Right atrium auricular region (tissue), 2 donors: Measurements from ENCODE around the gene MICAL2. TPM values are rescaled to one million over a fixed set of nuclear protein-coding genes. Genes with fewer than 3 reads are reported as not detected.

Experiments used
- DNase-seq: peaks from one replicate; pipeline ENCODE4 v3.0.0-alpha.2; 2019; ENCODE audit warnings: low spot score
- H3K27ac ChIP-seq, 2 donors: fragments of 200-600 bp; sonication (generic); 1 replicate in 1 of 2; 2 replicates in 1 of 2; pipeline ENCODE4 v1.5.1; 2016 to 2019
- H3K27me3 ChIP-seq, 2 donors: fragments of 200-600 bp; sonication (generic); one replicate each; pipeline versions ENCODE4 v1.5.1 to v1.6.0; 2017 to 2019
- H3K36me3 ChIP-seq: fragments of 200-600 bp; sonication (generic); one replicate; pipeline ENCODE4 v1.5.1; 2016
- H3K4me1 ChIP-seq, 2 donors: fragments of 200-600 bp; sonication (generic); one replicate each; pipeline versions ENCODE4 v1.5.1 to v1.6.0; 2017 to 2019
- H3K4me3 ChIP-seq, 2 donors: fragments of 200-600 bp; sonication (generic); 1 replicate in 1 of 2; 2 replicates in 1 of 2; pipeline ENCODE4 v1.5.1; 2017 to 2019; ENCODE audit warnings: mild to moderate bottlenecking in 1 of 2, moderate library complexity in 1 of 2
- H3K9me3 ChIP-seq, 2 donors: fragments of 200-600 bp; sonication (generic); one replicate each; pipeline ENCODE4 v1.5.1; 2019
- CTCF ChIP-seq, 2 donors: fragments of 200-600 bp; sonication (generic); IDR thresholded peaks; one replicate each; pipeline ENCODE4 v1.5.1; 2019; ENCODE audit warnings: antibody characterized with exemption in 2 of 2
- total RNA-seq, 2 donors: library from RNA; depleted of rRNA; stranded (reverse); fragments of >200 nt; gene quantifications; one replicate each; pipeline ENCODE4 v1.1.0, GENCODE V29; 2016

The MICAL2 gene
- total RNA-seq, 2 donors from 2014 or later: 77.6 to 84.5 TPM

GRCh38 chr11:12189543-12190235 lies 79.3 kb downstream of the MICAL2 start:
- peaks cover 0 to 51% of the 10 kb centered on the region in 2 donors for H3K4me1 ChIP-seq
- no peak for DNase-seq
- no peaks in the 10 kb centered on the region for H3K9me3 ChIP-seq
- no peak overlapping the region for H3K27ac ChIP-seq
- H3K27me3 ChIP-seq: no peaks in the 10 kb centered on the region
- H3K4me3 ChIP-seq: no peak overlapping the region
- no peaks in the 10 kb centered on the region for H3K36me3 ChIP-seq
- TF ChIP-seq CTCF (IDR thresholded peaks at IDR 0.05): no peak

GRCh38 chr11:12190511-12190910 lies 80.1 kb downstream of the MICAL2 start:
- H3K4me3 ChIP-seq: no peak overlapping the region
- H3K27me3 ChIP-seq: no peaks in the 10 kb centered on the region
- peaks cover 0 to 49% of the 10 kb centered on the region in 2 donors for H3K4me1 ChIP-seq
- no peaks in the 10 kb centered on the region for H3K36me3 ChIP-seq
- H3K9me3 ChIP-seq: no peaks in the 10 kb centered on the region
- no peak for TF ChIP-seq CTCF (IDR thresholded peaks at IDR 0.05)
- H3K27ac ChIP-seq: no peak overlapping the region
- no peak for DNase-seq

- H3K27ac ChIP-seq: no peak overlapping the region
- peaks cover 0 to 32% of the 10 kb centered on the region in 2 donors for H3K4me1 ChIP-seq
- H3K9me3 ChIP-seq: no peaks in the 10 kb centered on the region
- TF ChIP-seq CTCF (IDR thresholded peaks at IDR 0.05): no peak
- H3K36me3 ChIP-seq: no peaks in the 10 kb centered on the region
- no peaks in the 10 kb centered on the region for H3K27me3 ChIP-seq
- no peak for DNase-seq
- H3K4me3 ChIP-seq: no peak overlapping the region
These were observed 82.6 kb downstream of the MICAL2 start for GRCh38 chr11:12192794-12193514.

GRCh38 chr11:12193515-12194336 lies 83.3 kb downstream of the MICAL2 start:
- Histone ChIP-seq H3K4me3 (no peak overlapping the region), H3K4me1 (peaks cover 0 to 37% of the 10 kb centered on the region in 2 donors)
- no peak for DNase-seq

GRCh38 chr11:12195768-12196167 lies 85.4 kb downstream of the MICAL2 start:
- no peaks in the 10 kb centered on the region for H3K36me3 ChIP-seq
- H3K4me1 ChIP-seq: peaks cover 0 to 57% of the 10 kb centered on the region in 2 donors
- no peaks in the 10 kb centered on the region for H3K9me3 ChIP-seq
- TF ChIP-seq CTCF (IDR thresholded peaks at IDR 0.05): no peak
- DNase-seq: no peak
- no peak overlapping the region for H3K4me3 ChIP-seq
- no peaks in the 10 kb centered on the region for H3K27me3 ChIP-seq
- no peak overlapping the region for H3K27ac ChIP-seq

More at GRCh38 chr11:12193515-12194336, 83.3 kb downstream of the MICAL2 start:
- TF ChIP-seq CTCF (IDR thresholded peaks at IDR 0.05): no peak
- no peak overlapping the region for H3K27ac ChIP-seq
- no peaks in the 10 kb centered on the region for H3K27me3 ChIP-seq
- no peaks in the 10 kb centered on the region for H3K9me3 ChIP-seq
- H3K36me3 ChIP-seq: no peaks in the 10 kb centered on the region
